ENCODE results near the gene PLXNA2.

GRCh38 chr1:208004851-208005250 is 239.3 kb downstream of the PLXNA2 start:
- TF ChIP-seq CTCF (IDR thresholded peaks at IDR 0.05) (no peak), POLR2AphosphoS5 (IDR thresholded peaks at IDR 0.05) (no peak), EP300 (IDR thresholded peaks at IDR 0.05) (no peak)
